Activated naive CD8-positive, alpha-beta T cell treated with anti-CD3 and anti-CD28 coated beads, Interleukin-2, amount 10 ng/mL, durations not matched to agents 7 days and 5 days (primary cell): ENCODE results near the gene CATSPER2. TPM values are rescaled to one million over a fixed set of nuclear protein-coding genes. Genes with fewer than 3 reads are reported as not detected.
"Not testable (repeated sequence)": the region's sequence is repeated elsewhere in the genome, so short reads cannot be mapped to it uniquely, and the experiment has no call there.

Experiments used
- ATAC-seq: fragments of 150-1000 bp; cut with Tn5 transposase; one replicate; pipeline ENCODE4 v1.10.0; 2021; ENCODE audit warnings: low read depth, moderate library complexity
- POLR2A ChIA-PET: fragments of 350-600 bp; sonication (Branson Sonifier 250); formaldehyde crosslinking; loops from one replicate; lab custom pipeline; 2021; ENCODE audit warnings: antibody characterized with exemption; lab: Charles Lee
- DNase-seq: peaks from one replicate; pipeline ENCODE4 v3.0.0; 2021
- H3K27ac Mint-ChIP-seq: one replicate; pipeline ENCODE4 v1.8.0; 2022; ENCODE audit warnings: mild to moderate bottlenecking, mixed read lengths
- H3K27me3 Mint-ChIP-seq: one replicate; pipeline ENCODE4 v1.8.0; 2022; ENCODE audit warnings: mild to moderate bottlenecking, moderate library complexity, mixed read lengths
- H3K36me3 Mint-ChIP-seq: one replicate; pipeline ENCODE4 v1.8.0; 2021; ENCODE audit warnings: mild to moderate bottlenecking, mixed read lengths
- H3K4me1 Mint-ChIP-seq: one replicate; pipeline ENCODE4 v1.8.0; 2021; ENCODE audit warnings: mixed read lengths
- H3K4me3 Mint-ChIP-seq: one replicate; pipeline ENCODE4 v1.8.0; 2022; ENCODE audit warnings: mild to moderate bottlenecking, moderate library complexity, mixed read lengths
- H3K9me3 Mint-ChIP-seq: one replicate; pipeline ENCODE4 v1.8.0; 2021; ENCODE audit warnings: mixed read lengths
- total RNA-seq, 2 experiments: library from RNA; stranded (reverse); gene quantifications; one replicate each; pipeline ENCODE4 v1.2.3, GENCODE V29; 2021

CATSPER2 gene
- total RNA-seq, 2 experiments from 2014 or later = 2.0 to 2.2 TPM

- H3K9me3 Mint-ChIP-seq, H3K27me3 Mint-ChIP-seq, H3K27ac Mint-ChIP-seq, H3K36me3 Mint-ChIP-seq, H3K4me3 Mint-ChIP-seq, H3K4me1 Mint-ChIP-seq, ATAC-seq, DNase-seq, POLR2A ChIA-PET: not testable (repeated sequence)
Measured at GRCh38 chr15:43622068-43622799, 26.4 kb downstream of the CATSPER2 start.

- H3K27me3 Mint-ChIP-seq, ATAC-seq, DNase-seq, H3K4me3 Mint-ChIP-seq, H3K4me1 Mint-ChIP-seq, H3K9me3 Mint-ChIP-seq, POLR2A ChIA-PET, H3K36me3 Mint-ChIP-seq, H3K27ac Mint-ChIP-seq: not testable (repeated sequence)
Measured at GRCh38 chr15:43618700-43619099, 29.9 kb downstream of the CATSPER2 start, which contains the start of gene STRC. TSS of gene STRC (minus strand) at chr15:43618800. CDS start at chr15:43618722, 78 bp downstream.

GRCh38 chr15:43617750-43618149 is 30.9 kb downstream of the CATSPER2 start:
- H3K27me3 Mint-ChIP-seq, H3K27ac Mint-ChIP-seq, H3K4me3 Mint-ChIP-seq, ATAC-seq, POLR2A ChIA-PET, H3K4me1 Mint-ChIP-seq, DNase-seq, H3K9me3 Mint-ChIP-seq, H3K36me3 Mint-ChIP-seq: not testable (repeated sequence)

GRCh38 chr15:43602233-43602632 is 46.4 kb downstream of the CATSPER2 start:
- H3K36me3 Mint-ChIP-seq, H3K4me3 Mint-ChIP-seq, H3K27ac Mint-ChIP-seq, H3K4me1 Mint-ChIP-seq, ATAC-seq, POLR2A ChIA-PET, DNase-seq, H3K27me3 Mint-ChIP-seq, H3K9me3 Mint-ChIP-seq: not testable (repeated sequence)

GRCh38 chr15:43600200-43600599 is 48.4 kb downstream of the CATSPER2 start:
- H3K9me3 Mint-ChIP-seq, H3K27me3 Mint-ChIP-seq, H3K4me3 Mint-ChIP-seq, H3K27ac Mint-ChIP-seq, ATAC-seq, H3K36me3 Mint-ChIP-seq, DNase-seq, H3K4me1 Mint-ChIP-seq, POLR2A ChIA-PET: not testable (repeated sequence)

- DNase-seq, H3K9me3 Mint-ChIP-seq, H3K36me3 Mint-ChIP-seq, POLR2A ChIA-PET, H3K4me3 Mint-ChIP-seq, ATAC-seq, H3K27me3 Mint-ChIP-seq, H3K27ac Mint-ChIP-seq, H3K4me1 Mint-ChIP-seq: not testable (repeated sequence)
Measured at GRCh38 chr15:43599131-43599530, 49.5 kb downstream of the CATSPER2 start.

- H3K4me1 Mint-ChIP-seq, H3K4me3 Mint-ChIP-seq, H3K27me3 Mint-ChIP-seq, H3K9me3 Mint-ChIP-seq, DNase-seq, H3K36me3 Mint-ChIP-seq, H3K27ac Mint-ChIP-seq, POLR2A ChIA-PET: not testable (repeated sequence)
- ATAC-seq = peak; percentile 29
Measured at GRCh38 chr15:43593328-43594190, 55.1 kb downstream of the CATSPER2 start, which contains the start of gene CKMT1B. TSS of gene CKMT1B (plus strand) at chr15:43594027. CDS start at chr15:43594219, 192 bp downstream.

GRCh38 chr15:43592841-43593240 is 55.8 kb downstream of the CATSPER2 start:
- H3K27ac Mint-ChIP-seq, H3K4me1 Mint-ChIP-seq, DNase-seq, ATAC-seq, H3K27me3 Mint-ChIP-seq, H3K36me3 Mint-ChIP-seq, H3K4me3 Mint-ChIP-seq, POLR2A ChIA-PET, H3K9me3 Mint-ChIP-seq: not testable (repeated sequence)

- H3K36me3 Mint-ChIP-seq, H3K4me1 Mint-ChIP-seq, H3K27me3 Mint-ChIP-seq, POLR2A ChIA-PET, DNase-seq, H3K4me3 Mint-ChIP-seq, H3K9me3 Mint-ChIP-seq, H3K27ac Mint-ChIP-seq: not testable (repeated sequence)
- ATAC-seq = peak; percentile 99
Measured at GRCh38 chr15:43589778-43590466, 58.7 kb downstream of the CATSPER2 start, which contains the start of gene PPIP5K1. TSS of gene PPIP5K1 (minus strand) at chr15:43590208. CDS start at chr15:43584504, 5,704 bp downstream.

Other genes starting within 250 kb of the CATSPER2 start
- gene TP53BP1, start 155.7 kb downstream of the CATSPER2 start, total RNA-seq = 10 to 100 TPM; 27.1 to 27.5 TPM
- 1 to 10 TPM; 3.4 to 3.5 TPM for gene MAP1A, start 131.2 kb downstream of the CATSPER2 start, total RNA-seq
- gene PPIP5K1, start 58.6 kb downstream of the CATSPER2 start, total RNA-seq = 10 to 100 TPM; 30.7 to 36.8 TPM
- not detected for gene CKMT1B, start 54.8 kb downstream of the CATSPER2 start, total RNA-seq
- gene STRC, start 30.0 kb downstream of the CATSPER2 start, total RNA-seq = 1 to 10 TPM; 2.1 to 2.6 TPM
- not detected for gene CKMT1A, start 45.0 kb upstream of the CATSPER2 start, total RNA-seq
- gene PDIA3, start 97.6 kb upstream of the CATSPER2 start, total RNA-seq = 100 to 1,000 TPM; 217 to 225 TPM
- gene ELL3, start 128.1 kb upstream of the CATSPER2 start, total RNA-seq = 1 to 10 TPM; 4.6 to 4.9 TPM
- 100 to 1,000 TPM; 926 to 987 TPM for gene SERF2, start 143.5 kb upstream of the CATSPER2 start, total RNA-seq
- under 1 TPM; 0.14 to 0.17 TPM for gene SERINC4, start 151.4 kb upstream of the CATSPER2 start, total RNA-seq
- gene HYPK, start 151.8 kb upstream of the CATSPER2 start, total RNA-seq = 10 to 100 TPM; 17.2 to 18.3 TPM
- gene MFAP1, start 175.8 kb upstream of the CATSPER2 start, total RNA-seq = 10 to 100 TPM; 33.6 to 35.3 TPM
- 10 to 100 TPM; 68.3 to 71.4 TPM for gene WDR76, start 178.2 kb upstream of the CATSPER2 start, total RNA-seq